ENCODE measurements around the gene PKNOX1.
"Not testable (repeated sequence)": the region's sequence is repeated elsewhere in the genome, so short reads cannot be mapped to it uniquely, and the experiment has no call there.

PKNOX1 gene

GRCh38 chr21:42973991-42974831, at the start of gene PKNOX1:
Gene PKNOX1, plus strand, starts transcription at chr21:42974562. Its CDS starts 29,820 bp downstream, at chr21:43004382.
- no peak for FAIRE-seq

- FAIRE-seq = no peak
Measured at GRCh38 chr21:42925114-42925926, 49.0 kb upstream of the PKNOX1 start, which contains the start of gene ERVH48-1. Gene ERVH48-1, minus strand, starts transcription at chr21:42925630. Its CDS starts 6,624 bp downstream, at chr21:42919006.

GRCh38 chr21:42927474-42928200, 46.7 kb upstream of the PKNOX1 start:
- not testable (repeated sequence) for FAIRE-seq

- FAIRE-seq = no peak
Measured at GRCh38 chr21:42929969-42930368, 44.4 kb upstream of the PKNOX1 start.

- no peak for FAIRE-seq
Measured at GRCh38 chr21:42931560-42932235, 42.7 kb upstream of the PKNOX1 start.

GRCh38 chr21:42932378-42933136, 41.8 kb upstream of the PKNOX1 start:
- FAIRE-seq = not testable (repeated sequence)

- not testable (repeated sequence) for FAIRE-seq
Measured at GRCh38 chr21:42933137-42933970, 41.0 kb upstream of the PKNOX1 start.

GRCh38 chr21:42933973-42934372, 40.4 kb upstream of the PKNOX1 start:
- not testable (repeated sequence) for FAIRE-seq

GRCh38 chr21:42936360-42936759, 38.0 kb upstream of the PKNOX1 start:
- FAIRE-seq = not testable (repeated sequence)

- not testable (repeated sequence) for FAIRE-seq
Measured at GRCh38 chr21:42937034-42937940, 37.1 kb upstream of the PKNOX1 start.

GRCh38 chr21:42937960-42938605, 36.3 kb upstream of the PKNOX1 start:
- no peak for FAIRE-seq

GRCh38 chr21:42938606-42938995, 35.8 kb upstream of the PKNOX1 start:
- not testable (repeated sequence) for FAIRE-seq

GRCh38 chr21:42939582-42940413, 34.6 kb upstream of the PKNOX1 start:
- FAIRE-seq = no peak

- no peak for FAIRE-seq
Measured at GRCh38 chr21:42941696-42942085, 32.7 kb upstream of the PKNOX1 start.

GRCh38 chr21:42942244-42942643, 32.1 kb upstream of the PKNOX1 start:
- no peak for FAIRE-seq

- not testable (repeated sequence) for FAIRE-seq
Measured at GRCh38 chr21:42949094-42949755, 25.1 kb upstream of the PKNOX1 start.

- not testable (repeated sequence) for FAIRE-seq
Measured at GRCh38 chr21:42951193-42951592, 23.2 kb upstream of the PKNOX1 start.

Data from colon (tissue), 2 donors.